Sigmoid colon (tissue), 4 donors: Measurements from ENCODE around the gene MC1R.

ENCODE experiments used
- CTCF ChIP-seq, 4 experiments: fragments of 450-650 bp in 3 of 4; fragments of 200-600 bp in 1 of 4; IDR thresholded peaks; one replicate each; pipeline ENCODE4 v1.5.1; 2016 to 2019; ENCODE audit warnings: antibody characterized with exemption in 4 of 4, mild to moderate bottlenecking in 3 of 4, moderate library complexity in 2 of 4
- POLR2A ChIP-seq, 2 donors: fragments of 450-650 bp; IDR thresholded peaks; one replicate each; pipeline ENCODE4 v1.6.1; 2016; ENCODE audit warnings: antibody characterized with exemption in 2 of 2, mild to moderate bottlenecking in 2 of 2, moderate library complexity in 2 of 2
- POLR2AphosphoS5 ChIP-seq, 4 donors: sonication (generic); formaldehyde crosslinking; IDR thresholded peaks; one replicate each; pipeline ENCODE4 v1.6.1; 2017; ENCODE audit warnings: antibody characterized with exemption in 4 of 4

- TF ChIP-seq CTCF (IDR thresholded peaks at IDR 0.05) (no peak), POLR2AphosphoS5 (IDR thresholded peaks at IDR 0.05) (no peak), POLR2A (IDR thresholded peaks at IDR 0.05) (no peak)
Observed at GRCh38 chr16:89869911-89870310, 48.8 kb upstream of the MC1R start.
